Esophagus muscularis mucosa (tissue), 4 donors: ENCODE measurements around the gene ASB10. TPM values are rescaled to one million over a fixed set of nuclear protein-coding genes. Genes with fewer than 3 reads are reported as not detected.

Experiments used
- DNase-seq: peaks from one replicate; pipeline ENCODE4 v3.0.0-alpha.2; 2017; ENCODE audit errors: extremely low spot score
- H3K27ac ChIP-seq, 4 donors: fragments of 200-600 bp; sonication (generic); replicated peaks in 1 of 4; 1 replicate in 3 of 4; 2 replicates in 1 of 4; pipeline ENCODE4 v1.5.1; 2016 to 2019; ENCODE audit warnings: mild to moderate bottlenecking in 1 of 4
- H3K27me3 ChIP-seq, 4 donors: fragments of 200-600 bp; sonication (generic); one replicate each; pipeline versions ENCODE4 v1.5.1 to v1.6.0; 2016 to 2019
- H3K36me3 ChIP-seq, 4 donors: fragments of 200-600 bp; sonication (generic); one replicate each; pipeline ENCODE4 v1.5.1; 2016 to 2019
- H3K4me1 ChIP-seq, 4 donors: fragments of 200-600 bp; sonication (generic); one replicate each; pipeline ENCODE4 v1.5.1; 2016 to 2019
- H3K4me3 ChIP-seq, 4 donors: fragments of 200-600 bp; sonication (generic); 1 replicate in 2 of 4; 2 replicates in 2 of 4; pipeline ENCODE4 v1.5.1; 2016 to 2019; ENCODE audit warnings: mild to moderate bottlenecking in 4 of 4, moderate library complexity in 1 of 4
- H3K9me3 ChIP-seq, 4 donors: fragments of 200-600 bp; sonication (generic); 1 replicate in 3 of 4; 2 replicates in 1 of 4; pipeline ENCODE4 v1.5.1; 2016 to 2019
- EP300 ChIP-seq: sonication (generic); formaldehyde crosslinking; IDR thresholded peaks from one replicate; pipeline ENCODE4 v1.6.1; 2017; ENCODE audit warnings: antibody characterized with exemption
- POLR2A ChIP-seq: fragments of 450-650 bp; IDR thresholded peaks from one replicate; pipeline ENCODE4 v1.6.1; 2017; ENCODE audit warnings: antibody characterized with exemption, moderate library complexity, mild to moderate bottlenecking, low read depth
- POLR2AphosphoS5 ChIP-seq, 2 donors: sonication (generic); formaldehyde crosslinking; IDR thresholded peaks; one replicate each; pipeline ENCODE4 v1.6.1; 2017; ENCODE audit warnings: antibody characterized with exemption in 2 of 2
- WGBS: methylation state at CpG from one replicate; pipeline ENCODE4 v1.1.5; 2018; 5-methylcytosine and 5-hydroxymethylcytosine counted together
- intact Hi-C: fragments of 100-400 bp; cut with DNase I; formaldehyde crosslinking; loops from one replicate; pipeline ENCODE4 v1.15.1; 2023
- total RNA-seq, 4 donors: library from RNA; depleted of rRNA; stranded (reverse); fragments of >200 nt; gene quantifications; one replicate each; pipeline versions ENCODE4 v1.1.0 to v1.2.1, GENCODE V29; 2016
- TF ChIP-seq, protein P1 (sequence below), 3 experiments: fragments of 200-600 bp in 2 of 3; fragments of 450-650 bp in 1 of 3; sonication (generic) in 2 of 3; IDR thresholded peaks; one replicate each; pipeline ENCODE4 v1.5.1; 2017 to 2019; ENCODE audit warnings: antibody characterized with exemption in 3 of 3, mild to moderate bottlenecking in 2 of 3, moderate library complexity in 1 of 3

The ASB10 gene
- total RNA-seq, 4 donors from 2014 or later, result not detected

- H3K36me3 ChIP-seq, result no peaks in the 10 kb centered on the region
- no peak for TF ChIP-seq POLR2A
- H3K9me3 ChIP-seq, result no peaks in the 10 kb centered on the region
- H3K27me3 ChIP-seq, result peaks cover 0 to 21% (median 0%) of the 10 kb centered on the region in 4 donors
- intact Hi-C loops, result no loop called here
- no peak overlapping the region for H3K4me3 ChIP-seq
- no peak overlapping the region for H3K27ac ChIP-seq
- DNase-seq, result no peak
- H3K4me1 ChIP-seq, result peaks cover 0 to 11% (median 10%) of the 10 kb centered on the region in 4 donors
Observed at GRCh38 chr7:151197932-151198331, 10.9 kb upstream of the ASB10 start.

DNA sequence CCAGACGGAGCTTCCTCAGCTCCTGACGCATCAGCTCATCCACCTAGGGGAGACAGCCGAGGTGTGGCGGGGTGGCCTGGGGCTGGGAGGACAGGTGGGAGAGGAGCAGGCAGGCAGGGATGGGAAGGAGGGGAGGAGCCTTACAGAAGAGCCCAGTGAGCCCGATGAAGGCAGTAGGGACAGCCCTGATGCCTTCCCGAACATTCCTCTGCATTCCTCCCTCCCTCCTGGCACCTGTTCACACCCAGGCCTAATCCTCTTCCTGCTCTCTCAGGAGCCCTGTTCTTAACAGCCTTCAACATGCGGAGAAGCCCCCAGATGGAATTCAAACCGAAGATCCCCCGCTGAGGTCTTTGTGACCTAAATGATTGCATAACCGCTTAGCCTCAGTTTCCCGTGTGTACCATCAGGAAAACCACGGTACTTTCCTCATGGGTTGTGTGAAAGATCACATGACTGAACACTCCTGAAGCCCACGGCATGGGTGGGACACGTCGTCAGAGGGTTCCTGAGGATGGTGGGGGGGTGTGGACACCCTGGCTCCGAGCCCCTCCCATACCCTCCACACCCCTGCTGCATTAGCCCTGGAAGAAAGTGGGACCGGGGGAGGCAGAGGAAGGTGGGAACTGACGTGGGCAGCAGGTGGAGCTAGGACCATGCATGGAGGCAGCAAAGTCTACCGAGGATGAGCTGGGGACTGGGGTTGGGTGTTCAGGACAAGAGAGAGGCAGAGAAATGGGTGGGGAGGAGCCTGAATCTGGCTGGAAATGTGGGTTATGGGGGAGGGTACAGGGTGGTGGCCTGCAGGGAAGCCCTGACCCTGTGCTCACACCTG, 8.8 kb upstream of the ASB10 start:
- no peak for TF ChIP-seq EP300
- Histone ChIP-seq H3K36me3 (no peaks in the 10 kb centered on the region), H3K27ac (no peak overlapping the region), H3K4me3 (no peak overlapping the region), H3K4me1 (peaks cover 0 to 11% (median 10%) of the 10 kb centered on the region in 4 donors), H3K9me3 (no peaks in the 10 kb centered on the region), H3K27me3 (peaks cover 0 to 32% (median 0%) of the 10 kb centered on the region in 4 donors)
- 64% methylated on average over 18 of the region's 19 CpGs for WGBS
- intact Hi-C loops, result no loop called here
- no peak for DNase-seq

DNA sequence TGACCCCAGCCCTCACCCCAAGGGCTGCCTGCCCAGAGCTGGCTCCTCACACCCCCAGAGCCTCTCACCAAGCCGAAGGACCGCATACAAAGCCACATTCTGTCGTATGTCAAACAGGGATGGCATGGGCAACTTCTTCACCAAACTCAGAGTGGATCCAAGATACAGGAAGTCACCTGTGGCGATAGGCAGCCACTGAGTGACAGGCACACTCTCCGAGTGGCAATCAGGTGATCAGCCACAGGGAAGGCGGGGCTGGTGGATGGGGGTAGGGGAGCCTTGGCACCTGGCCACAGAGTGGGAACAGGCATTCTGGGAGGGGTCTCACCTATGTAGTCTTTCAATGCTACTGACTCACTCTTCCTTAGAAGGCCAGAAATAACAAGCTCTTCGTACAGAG, 7.1 kb upstream of the ASB10 start:
- WGBS, result 64% methylated on average over 6 of the region's 7 CpGs
- intact Hi-C loops, result no loop called here
- Histone ChIP-seq H3K4me1 (peaks cover 0 to 3% (median 3%) of the 10 kb centered on the region in 4 donors), H3K27ac (no peak overlapping the region), H3K9me3 (no peaks in the 10 kb centered on the region), H3K27me3 (peaks cover 0 to 32% (median 0%) of the 10 kb centered on the region in 4 donors), H3K36me3 (no peaks in the 10 kb centered on the region), H3K4me3 (no peak overlapping the region)
- TF ChIP-seq POLR2AphosphoS5 (IDR thresholded peaks at IDR 0.05) (no peak), EP300 (no peak), POLR2A (no peak)
- TF ChIP-seq, protein P1, sequence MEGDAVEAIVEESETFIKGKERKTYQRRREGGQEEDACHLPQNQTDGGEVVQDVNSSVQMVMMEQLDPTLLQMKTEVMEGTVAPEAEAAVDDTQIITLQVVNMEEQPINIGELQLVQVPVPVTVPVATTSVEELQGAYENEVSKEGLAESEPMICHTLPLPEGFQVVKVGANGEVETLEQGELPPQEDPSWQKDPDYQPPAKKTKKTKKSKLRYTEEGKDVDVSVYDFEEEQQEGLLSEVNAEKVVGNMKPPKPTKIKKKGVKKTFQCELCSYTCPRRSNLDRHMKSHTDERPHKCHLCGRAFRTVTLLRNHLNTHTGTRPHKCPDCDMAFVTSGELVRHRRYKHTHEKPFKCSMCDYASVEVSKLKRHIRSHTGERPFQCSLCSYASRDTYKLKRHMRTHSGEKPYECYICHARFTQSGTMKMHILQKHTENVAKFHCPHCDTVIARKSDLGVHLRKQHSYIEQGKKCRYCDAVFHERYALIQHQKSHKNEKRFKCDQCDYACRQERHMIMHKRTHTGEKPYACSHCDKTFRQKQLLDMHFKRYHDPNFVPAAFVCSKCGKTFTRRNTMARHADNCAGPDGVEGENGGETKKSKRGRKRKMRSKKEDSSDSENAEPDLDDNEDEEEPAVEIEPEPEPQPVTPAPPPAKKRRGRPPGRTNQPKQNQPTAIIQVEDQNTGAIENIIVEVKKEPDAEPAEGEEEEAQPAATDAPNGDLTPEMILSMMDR (IDR thresholded peaks at IDR 0.05), result no peak
- no peak for DNase-seq

DNA sequence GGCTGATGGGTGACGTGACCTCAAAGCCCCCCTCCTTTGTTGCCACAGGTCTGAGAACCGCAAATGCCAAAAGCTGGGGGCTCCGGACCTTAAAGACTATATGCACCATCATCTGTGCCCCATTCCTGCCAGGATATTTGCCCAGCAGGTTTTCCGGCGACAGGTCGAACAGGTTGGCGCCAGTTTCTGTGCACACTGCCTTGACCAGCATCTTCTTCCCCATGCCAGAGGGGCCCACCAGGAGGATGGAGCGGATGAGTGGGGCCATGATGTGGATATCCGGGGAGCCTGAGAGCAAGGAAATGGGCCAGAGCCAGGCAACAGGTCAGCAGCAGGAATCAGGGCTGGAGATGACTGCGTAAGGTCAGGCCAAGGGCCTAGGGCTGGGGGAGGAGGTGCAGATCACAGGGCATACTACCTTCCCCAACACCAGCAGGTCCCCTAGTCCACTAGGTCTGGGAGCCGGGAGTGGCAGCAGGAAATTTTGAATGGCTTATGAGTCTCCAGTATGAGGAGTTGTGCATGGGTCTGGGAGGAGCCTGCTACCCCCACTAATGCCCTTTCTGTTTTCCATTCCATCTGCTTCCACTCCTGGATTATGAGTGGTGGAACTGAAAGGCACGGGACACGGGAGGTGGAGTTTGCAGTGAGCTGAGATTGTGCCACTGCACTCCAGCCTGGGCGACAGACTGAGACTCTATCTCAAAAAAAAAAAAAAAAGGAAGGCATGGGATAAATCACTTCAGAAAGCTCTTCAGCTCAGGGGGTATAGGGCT, 6.3 kb upstream of the ASB10 start:
- no peak for TF ChIP-seq EP300
- TF ChIP-seq, protein P1 (IDR thresholded peaks at IDR 0.05), result no peak
- TF ChIP-seq POLR2A, result no peak
- TF ChIP-seq POLR2AphosphoS5 (IDR thresholded peaks at IDR 0.05), result no peak
- no peak overlapping the region for H3K27ac ChIP-seq
- no peak overlapping the region for H3K4me3 ChIP-seq
- intact Hi-C loops, result no loop called here
- H3K36me3 ChIP-seq, result no peaks in the 10 kb centered on the region
- peaks cover 0 to 1% (median 0%) of the 10 kb centered on the region in 4 donors for H3K4me1 ChIP-seq
- DNase-seq, result no peak
- H3K27me3 ChIP-seq, result peaks cover 0 to 32% (median 0%) of the 10 kb centered on the region in 4 donors
- WGBS, result 91% methylated on average over 12 of the region's 14 CpGs
- H3K9me3 ChIP-seq, result no peaks in the 10 kb centered on the region

DNA sequence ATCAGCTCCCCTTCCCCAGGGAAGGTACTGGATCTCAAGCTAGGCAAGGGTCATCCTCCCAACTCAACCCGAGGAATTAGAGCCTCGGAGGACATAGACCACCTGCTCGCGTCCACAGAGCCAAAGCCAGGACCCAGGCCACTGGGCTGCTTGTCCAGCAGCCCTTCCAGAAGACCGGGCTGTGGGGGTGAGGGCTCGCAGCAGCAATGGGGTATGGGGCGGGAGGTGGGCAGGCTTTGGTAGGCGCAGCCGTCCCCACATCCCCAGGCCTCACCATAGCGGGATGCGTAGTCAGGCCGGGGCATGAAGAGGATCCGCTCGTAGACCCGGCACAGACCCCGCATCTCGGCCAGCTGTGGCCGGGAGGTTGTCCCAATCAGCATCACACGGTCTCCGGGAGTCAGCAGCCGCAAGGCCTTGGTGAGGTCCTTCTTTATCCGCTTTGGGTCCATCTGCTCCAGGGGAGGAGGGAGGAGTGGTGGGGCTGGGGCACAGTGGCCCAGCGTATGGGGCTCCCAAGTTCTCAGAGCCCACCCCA, 5.0 kb upstream of the ASB10 start:
- intact Hi-C loops, result no loop called here
- Histone ChIP-seq H3K36me3 (no peaks in the 10 kb centered on the region), H3K27ac (no peak overlapping the region), H3K9me3 (no peaks in the 10 kb centered on the region), H3K4me1 (peaks cover 0 to 3% (median 0%) of the 10 kb centered on the region in 4 donors), H3K27me3 (peaks cover 0 to 40% (median 0%) of the 10 kb centered on the region in 4 donors), H3K4me3 (no peak overlapping the region)
- DNase-seq, result no peak
- TF ChIP-seq EP300 (no peak), POLR2A (no peak), POLR2AphosphoS5 (IDR thresholded peaks at IDR 0.05) (no peak)
- TF ChIP-seq, protein P1 (IDR thresholded peaks at IDR 0.05), result no peak
- WGBS, result 88% methylated on average over 3 of the region's 23 CpGs
